ENCODE results near the gene FEZF2. TPM values are rescaled to one million over a fixed set of nuclear protein-coding genes. Genes with fewer than 3 reads are reported as not detected.

The FEZF2 gene
- not detected in 2 replicates for total RNA-seq

GRCh38 chr3:62373215-62373614 is at the start of gene FEZF2:
Gene FEZF2 (minus strand): TSS chr3:62373550. CDS start chr3:62372868, 682 bp downstream.

